Activated CD4-positive, CD25-positive, alpha-beta regulatory T cell treated with anti-CD3 and anti-CD28 coated beads, Interleukin-2, amount 50 U/mL, for 72 hours (primary cell): ENCODE data around the gene FOXA3.

Experiments used
- DNase-seq: peaks from one replicate; pipeline ENCODE4 v3.0.0; 2021

The FOXA3 gene

GRCh38 chr19:45897261-45897812, 33.2 kb downstream of the FOXA3 start:
- no peak for DNase-seq

GRCh38 chr19:45899253-45899652, 35.1 kb downstream of the FOXA3 start:
- DNase-seq: no peak

- DNase-seq: no peak
These were observed 35.9 kb downstream of the FOXA3 start for GRCh38 chr19:45899919-45900589.

GRCh38 chr19:45900738-45901431, 36.8 kb downstream of the FOXA3 start:
- no peak for DNase-seq

- DNase-seq: peak; percentile 38
These were observed 37.3 kb downstream of the FOXA3 start for GRCh38 chr19:45901432-45901911.

- DNase-seq: no peak
These were observed 38.0 kb downstream of the FOXA3 start, which contains the start of gene MYPOP for GRCh38 chr19:45901912-45902650. TSS of gene MYPOP (minus strand) at chr19:45902613. CDS start at chr19:45901773, 840 bp downstream.

- DNase-seq: peak; percentile 100
These were observed 38.8 kb downstream of the FOXA3 start for GRCh38 chr19:45902651-45903625.

GRCh38 chr19:45905011-45905410, 40.9 kb downstream of the FOXA3 start:
- DNase-seq: no peak

GRCh38 chr19:45906221-45906620, 42.1 kb downstream of the FOXA3 start:
- DNase-seq: no peak

- no peak for DNase-seq
These were observed 44.8 kb downstream of the FOXA3 start for GRCh38 chr19:45908956-45909355.

- no peak for DNase-seq
These were observed 47.2 kb downstream of the FOXA3 start for GRCh38 chr19:45911291-45911690.

GRCh38 chr19:45913874-45914830, 50.0 kb downstream of the FOXA3 start, which contains the start of gene NANOS2:
TSS of gene NANOS2 (minus strand) at chr19:45914778. CDS start at chr19:45914693, 85 bp downstream.
- DNase-seq: no peak

- DNase-seq: no peak
These were observed 53.4 kb downstream of the FOXA3 start for GRCh38 chr19:45917421-45918091.

GRCh38 chr19:45918721-45919120, 54.6 kb downstream of the FOXA3 start:
- DNase-seq: no peak

GRCh38 chr19:45919678-45920077, 55.6 kb downstream of the FOXA3 start:
- DNase-seq: no peak

- DNase-seq: no peak
These were observed 56.3 kb downstream of the FOXA3 start for GRCh38 chr19:45920458-45920857.

- DNase-seq: no peak
These were observed 58.2 kb downstream of the FOXA3 start for GRCh38 chr19:45922281-45922680.
